ENCODE measurements around the gene ABHD14A.

GRCh38 chr3:51969841-51970240 lies 5.0 kb upstream of the ABHD14A start:
- TF ChIP-seq, protein P1, sequence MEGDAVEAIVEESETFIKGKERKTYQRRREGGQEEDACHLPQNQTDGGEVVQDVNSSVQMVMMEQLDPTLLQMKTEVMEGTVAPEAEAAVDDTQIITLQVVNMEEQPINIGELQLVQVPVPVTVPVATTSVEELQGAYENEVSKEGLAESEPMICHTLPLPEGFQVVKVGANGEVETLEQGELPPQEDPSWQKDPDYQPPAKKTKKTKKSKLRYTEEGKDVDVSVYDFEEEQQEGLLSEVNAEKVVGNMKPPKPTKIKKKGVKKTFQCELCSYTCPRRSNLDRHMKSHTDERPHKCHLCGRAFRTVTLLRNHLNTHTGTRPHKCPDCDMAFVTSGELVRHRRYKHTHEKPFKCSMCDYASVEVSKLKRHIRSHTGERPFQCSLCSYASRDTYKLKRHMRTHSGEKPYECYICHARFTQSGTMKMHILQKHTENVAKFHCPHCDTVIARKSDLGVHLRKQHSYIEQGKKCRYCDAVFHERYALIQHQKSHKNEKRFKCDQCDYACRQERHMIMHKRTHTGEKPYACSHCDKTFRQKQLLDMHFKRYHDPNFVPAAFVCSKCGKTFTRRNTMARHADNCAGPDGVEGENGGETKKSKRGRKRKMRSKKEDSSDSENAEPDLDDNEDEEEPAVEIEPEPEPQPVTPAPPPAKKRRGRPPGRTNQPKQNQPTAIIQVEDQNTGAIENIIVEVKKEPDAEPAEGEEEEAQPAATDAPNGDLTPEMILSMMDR (conservative IDR thresholded peaks at IDR 0.05 in 1 of 2, IDR thresholded peaks at IDR 0.05 in 1 of 2; ENCODE audit: low read depth in 1 of 2, low read length in 2 of 2) = no peak
- no peak for TF ChIP-seq EZH2 (IDR thresholded peaks at IDR 0.05; ENCODE audit: low read length, missing control alignments)

Data from fibroblast of lung (primary cell).